Esophagus muscularis mucosa (tissue), 4 donors: ENCODE measurements around the gene SLC22A4. TPM values are rescaled to one million over a fixed set of nuclear protein-coding genes. Genes with fewer than 3 reads are reported as not detected.
A peak's percentile ranks its signal among the peaks of the same experiment; 100 is the strongest.

Experiments
- DNase-seq: peaks from one replicate; pipeline ENCODE4 v3.0.0-alpha.2; 2017; ENCODE audit errors: extremely low spot score
- H3K27ac ChIP-seq, 4 donors: fragments of 200-600 bp; sonication (generic); replicated peaks in 1 of 4; 1 replicate in 3 of 4; 2 replicates in 1 of 4; pipeline ENCODE4 v1.5.1; 2016 to 2019; ENCODE audit warnings: mild to moderate bottlenecking in 1 of 4
- H3K27me3 ChIP-seq, 4 donors: fragments of 200-600 bp; sonication (generic); one replicate each; pipeline versions ENCODE4 v1.5.1 to v1.6.0; 2016 to 2019
- H3K36me3 ChIP-seq, 4 donors: fragments of 200-600 bp; sonication (generic); one replicate each; pipeline ENCODE4 v1.5.1; 2016 to 2019
- H3K4me1 ChIP-seq, 4 donors: fragments of 200-600 bp; sonication (generic); one replicate each; pipeline ENCODE4 v1.5.1; 2016 to 2019
- H3K4me3 ChIP-seq, 4 donors: fragments of 200-600 bp; sonication (generic); 1 replicate in 2 of 4; 2 replicates in 2 of 4; pipeline ENCODE4 v1.5.1; 2016 to 2019; ENCODE audit warnings: mild to moderate bottlenecking in 4 of 4, moderate library complexity in 1 of 4
- H3K9me3 ChIP-seq, 4 donors: fragments of 200-600 bp; sonication (generic); 1 replicate in 3 of 4; 2 replicates in 1 of 4; pipeline ENCODE4 v1.5.1; 2016 to 2019
- CTCF ChIP-seq, 3 experiments: fragments of 200-600 bp in 2 of 3; fragments of 450-650 bp in 1 of 3; sonication (generic) in 2 of 3; IDR thresholded peaks; one replicate each; pipeline ENCODE4 v1.5.1; 2017 to 2019; ENCODE audit warnings: antibody characterized with exemption in 3 of 3, mild to moderate bottlenecking in 2 of 3, moderate library complexity in 1 of 3
- EP300 ChIP-seq: sonication (generic); formaldehyde crosslinking; IDR thresholded peaks from one replicate; pipeline ENCODE4 v1.6.1; 2017; ENCODE audit warnings: antibody characterized with exemption
- POLR2A ChIP-seq: fragments of 450-650 bp; IDR thresholded peaks from one replicate; pipeline ENCODE4 v1.6.1; 2017; ENCODE audit warnings: antibody characterized with exemption, moderate library complexity, mild to moderate bottlenecking, low read depth
- POLR2AphosphoS5 ChIP-seq, 2 donors: sonication (generic); formaldehyde crosslinking; IDR thresholded peaks; one replicate each; pipeline ENCODE4 v1.6.1; 2017; ENCODE audit warnings: antibody characterized with exemption in 2 of 2
- WGBS: methylation state at CpG from one replicate; pipeline ENCODE4 v1.1.5; 2018; 5-methylcytosine and 5-hydroxymethylcytosine counted together
- intact Hi-C: fragments of 100-400 bp; cut with DNase I; formaldehyde crosslinking; loops from one replicate; pipeline ENCODE4 v1.15.1; 2023
- total RNA-seq, 4 donors: library from RNA; depleted of rRNA; stranded (reverse); fragments of >200 nt; gene quantifications; one replicate each; pipeline versions ENCODE4 v1.1.0 to v1.2.1, GENCODE V29; 2016

Gene SLC22A4
- total RNA-seq, 4 donors from 2014 or later, result 0.42 to 1.7 (median 1.0) TPM

- Histone ChIP-seq H3K4me1 (peaks cover 15 to 22% (median 17%) of the 10 kb centered on the region in 4 donors), H3K27me3 (no peaks in the 10 kb centered on the region), H3K4me3 (no peak overlapping the region), H3K27ac (no peak overlapping the region), H3K9me3 (no peaks in the 10 kb centered on the region), H3K36me3 (no peaks in the 10 kb centered on the region)
- intact Hi-C loops, result no loop called here
- no peak for DNase-seq
- WGBS, result 92% methylated on average over 7 of the region's 10 CpGs
- TF ChIP-seq CTCF (IDR thresholded peaks at IDR 0.05) (no peak), EP300 (no peak), POLR2AphosphoS5 (IDR thresholded peaks at IDR 0.05) (no peak), POLR2A (no peak)
Observed at GRCh38 chr5:132251220-132251725, 42.9 kb upstream of the SLC22A4 start.

GRCh38 chr5:132253008-132253441 lies 41.2 kb upstream of the SLC22A4 start:
- intact Hi-C loops, result no loop called here
- Histone ChIP-seq H3K4me1 (peaks cover 20 to 35% (median 27%) of the 10 kb centered on the region in 4 donors), H3K36me3 (no peaks in the 10 kb centered on the region), H3K9me3 (no peaks in the 10 kb centered on the region), H3K27me3 (no peaks in the 10 kb centered on the region), H3K4me3 (no peak overlapping the region), H3K27ac (no peak overlapping the region)
- 73% methylated on average over 3 of the region's 4 CpGs for WGBS
- TF ChIP-seq POLR2A (no peak), EP300 (no peak), CTCF (IDR thresholded peaks at IDR 0.05) (no peak), POLR2AphosphoS5 (IDR thresholded peaks at IDR 0.05) (no peak)
- DNase-seq, result no peak

- WGBS, result 90% methylated on average over 3 of the region's 8 CpGs
- intact Hi-C loops, result no loop called here
- Histone ChIP-seq H3K4me1 (peaks cover 20 to 42% (median 32%) of the 10 kb centered on the region in 4 donors), H3K9me3 (no peaks in the 10 kb centered on the region), H3K27me3 (no peaks in the 10 kb centered on the region), H3K4me3 (no peak overlapping the region), H3K36me3 (no peaks in the 10 kb centered on the region), H3K27ac (peak overlapping the region; percentile 34 to 100 (median 76))
- no peak for TF ChIP-seq CTCF (IDR thresholded peaks at IDR 0.05)
- no peak for DNase-seq
Observed at GRCh38 chr5:132253452-132254320, 40.5 kb upstream of the SLC22A4 start.

GRCh38 chr5:132254321-132254977 lies 39.7 kb upstream of the SLC22A4 start:
- no peak for DNase-seq
- peak overlapping the region; percentile 34 to 100 (median 76) for H3K27ac ChIP-seq
- WGBS, result 56% methylated on average over 5 of the region's 7 CpGs

More at GRCh38 chr5:132254321-132254977, 39.7 kb upstream of the SLC22A4 start:
- no peaks in the 10 kb centered on the region for H3K27me3 ChIP-seq
- H3K36me3 ChIP-seq, result no peaks in the 10 kb centered on the region
- intact Hi-C loops, result no loop called here
- no peak overlapping the region for H3K4me3 ChIP-seq
- peak in 1 of 2 donors; percentile 65 for TF ChIP-seq POLR2AphosphoS5 (IDR thresholded peaks at IDR 0.05)
- TF ChIP-seq CTCF (IDR thresholded peaks at IDR 0.05), result no peak
- TF ChIP-seq POLR2A, result no peak
- TF ChIP-seq EP300, result no peak
- H3K4me1 ChIP-seq, result peaks cover 27 to 49% (median 39%) of the 10 kb centered on the region in 4 donors
- no peaks in the 10 kb centered on the region for H3K9me3 ChIP-seq
